Caco-2 (cell line): ENCODE measurements around the gene RAD51B. TPM values are rescaled to one million over a fixed set of nuclear protein-coding genes. Genes with fewer than 3 reads are reported as not detected.

Source experiments
- BruUV-seq: library from RNA; stranded (reverse); fragments of 400-500 nt; replicated peaks from 2 replicates; lab custom pipeline; 2021; lab: Mats Ljungman, UMichigan
- CTCF ChIA-PET: fragments of 300-600 bp; sonication (Branson Sonifier 250); formaldehyde crosslinking; loops from one replicate; lab custom pipeline; 2022; ENCODE audit warnings: antibody characterized with exemption; lab: Charles Lee
- POLR2A ChIA-PET: fragments of 300-600 bp; sonication (Branson Sonifier 250); formaldehyde crosslinking; loops from one replicate; lab custom pipeline; 2022; ENCODE audit warnings: antibody characterized with exemption; lab: Charles Lee
- DNase-seq, 2 experiments: peaks; one replicate each; pipeline versions ENCODE4 v3.0.0 to v3.0.0-alpha.2; 2020 to 2022
- H3K27me3 ChIP-seq: replicated peaks from 2 replicates; pipeline ENCODE4 v1.6.0; 2011; ENCODE audit warnings: low read length; ENCODE audit not compliant: control insufficient read depth, insufficient read depth
- H3K36me3 ChIP-seq: 2 replicates; pipeline ENCODE4 v1.5.1; 2011; ENCODE audit warnings: low read length; ENCODE audit not compliant: control insufficient read depth, insufficient read depth
- H3K4me1 ChIP-seq: fragments of 250-450 bp; sonication (Bioruptor Pico); 2 replicates; pipeline ENCODE4 v1.5.1; 2020; ENCODE audit warnings: mild to moderate bottlenecking
- H3K4me3 ChIP-seq: 2 replicates; pipeline ENCODE4 v1.5.1; 2011; ENCODE audit warnings: low read depth, mild to moderate bottlenecking, control low read depth, low read length
- H3K9me3 ChIP-seq: fragments of 250-450 bp; sonication (Bioruptor Pico); 2 replicates; pipeline ENCODE4 v1.5.1; 2020; ENCODE audit warnings: mild to moderate bottlenecking, moderate library complexity
- H3K27ac Mint-ChIP-seq: one replicate; pipeline ENCODE4 v1.8.0; 2022; ENCODE audit warnings: mixed read lengths; ENCODE audit not compliant: unreplicated experiment
- H3K27me3 Mint-ChIP-seq: one replicate; pipeline ENCODE4 v1.8.0; 2022; ENCODE audit warnings: mixed read lengths; ENCODE audit not compliant: insufficient read depth, unreplicated experiment
- H3K36me3 Mint-ChIP-seq: one replicate; pipeline ENCODE4 v1.8.0; 2022; ENCODE audit warnings: mild to moderate bottlenecking, mixed read lengths; ENCODE audit not compliant: insufficient read depth, unreplicated experiment
- H3K4me1 Mint-ChIP-seq: one replicate; pipeline ENCODE4 v1.8.0; 2022; ENCODE audit warnings: low read depth, mixed read lengths; ENCODE audit not compliant: unreplicated experiment
- H3K4me3 Mint-ChIP-seq: one replicate; pipeline ENCODE4 v1.8.0; 2022; ENCODE audit warnings: mild to moderate bottlenecking, moderate library complexity, mixed read lengths; ENCODE audit not compliant: unreplicated experiment
- H3K9me3 Mint-ChIP-seq: one replicate; pipeline ENCODE4 v1.8.0; 2022; ENCODE audit warnings: mixed read lengths; ENCODE audit not compliant: unreplicated experiment
- CTCF ChIP-seq, 2 experiments: fragments of 200-600 bp in 1 of 2; IDR thresholded peaks; 1 replicate in 1 of 2; 2 replicates in 1 of 2; pipeline versions ENCODE4 v1.5.1 to v1.8.0; 2011 to 2022; ENCODE audit warnings: antibody characterized with exemption in 1 of 2, control low read depth in 1 of 2, inconsistent platforms in 1 of 2, low read depth in 1 of 2, low read length in 1 of 2, mild to moderate bottlenecking in 1 of 2, moderate library complexity in 1 of 2; ENCODE audit not compliant: insufficient read depth in 1 of 2, severe bottlenecking in 1 of 2, unreplicated experiment in 1 of 2
- intact Hi-C: fragments of 100-400 bp; cut with micrococcal nuclease; formaldehyde crosslinking; loops from one replicate; pipeline ENCODE4 v1.10.0; 2022; ENCODE audit not compliant: unreplicated experiment
- total RNA-seq: library from RNA; stranded (reverse); gene quantifications from 2 replicates; pipeline ENCODE4 v1.2.3, GENCODE V29; 2022

The RAD51B gene
- total RNA-seq, 1 experiment from 2014 or later = 16.7 TPM

- H3K4me1 Mint-ChIP-seq = peaks cover 16% of the 10 kb centered on the region
- no peaks in the 10 kb centered on the region for H3K27me3 Mint-ChIP-seq
- Histone ChIP-seq H3K4me1 (peaks cover 38% of the 10 kb centered on the region), H3K36me3 (no peaks in the 10 kb centered on the region), H3K9me3 (no peaks in the 10 kb centered on the region), H3K27me3 (no peaks in the 10 kb centered on the region), H3K4me3 (no peak overlapping the region)
- no peaks in the 10 kb centered on the region for H3K36me3 Mint-ChIP-seq
- ChIA-PET CTCF (no interaction called here), POLR2A (no interaction called here)
- peak overlapping the region; percentile 51 for H3K27ac Mint-ChIP-seq
- intact Hi-C loops = no loop called here
- TF ChIP-seq CTCF (IDR thresholded peaks at IDR 0.05; ENCODE audit: insufficient read depth in 1 of 2, low read depth in 1 of 2, low read length in 1 of 2, severe bottlenecking in 1 of 2, unreplicated experiment in 1 of 2) = no peak
- peaks cover 9% of the 10 kb centered on the region for H3K9me3 Mint-ChIP-seq
- DNase-seq = no peak
- no peak overlapping the region for H3K4me3 Mint-ChIP-seq
- no TSS peak for BruUV-seq
Measured at GRCh38 chr14:68139431-68140075, 320.0 kb downstream of the RAD51B start.

GRCh38 chr14:68140076-68140741 lies 320.6 kb downstream of the RAD51B start:
- intact Hi-C loops = no loop called here
- Mint-ChIP-seq H3K4me3 (no peak overlapping the region), H3K27ac (peak overlapping the region; percentile 51), H3K4me1 (peaks cover 20% of the 10 kb centered on the region), H3K27me3 (no peaks in the 10 kb centered on the region), H3K9me3 (peaks cover 9% of the 10 kb centered on the region), H3K36me3 (no peaks in the 10 kb centered on the region)
- peak; percentile 44 for DNase-seq
- ChIA-PET POLR2A (no interaction called here), CTCF (no interaction called here)
- no peak overlapping the region for H3K4me3 ChIP-seq
- no peak for TF ChIP-seq CTCF (IDR thresholded peaks at IDR 0.05; ENCODE audit: insufficient read depth in 1 of 2, low read depth in 1 of 2, low read length in 1 of 2, severe bottlenecking in 1 of 2, unreplicated experiment in 1 of 2)
- peaks cover 38% of the 10 kb centered on the region for H3K4me1 ChIP-seq
- no peaks in the 10 kb centered on the region for H3K27me3 ChIP-seq
- no peaks in the 10 kb centered on the region for H3K9me3 ChIP-seq
- no TSS peak for BruUV-seq
- H3K36me3 ChIP-seq = no peaks in the 10 kb centered on the region

GRCh38 chr14:68140806-68141205 lies 321.2 kb downstream of the RAD51B start:
- Mint-ChIP-seq H3K36me3 (no peaks in the 10 kb centered on the region), H3K4me1 (peaks cover 20% of the 10 kb centered on the region), H3K27ac (no peak overlapping the region), H3K4me3 (no peak overlapping the region), H3K9me3 (peaks cover 9% of the 10 kb centered on the region), H3K27me3 (no peaks in the 10 kb centered on the region)
- no peak for DNase-seq
- CTCF ChIA-PET = no interaction called here
- H3K27me3 ChIP-seq = no peaks in the 10 kb centered on the region
- no peaks in the 10 kb centered on the region for H3K36me3 ChIP-seq
- no peak for TF ChIP-seq CTCF (IDR thresholded peaks at IDR 0.05; ENCODE audit: insufficient read depth in 1 of 2, low read depth in 1 of 2, low read length in 1 of 2, severe bottlenecking in 1 of 2, unreplicated experiment in 1 of 2)
- H3K4me3 ChIP-seq = no peak overlapping the region
- no TSS peak for BruUV-seq
- POLR2A ChIA-PET = no interaction called here
- H3K9me3 ChIP-seq = no peaks in the 10 kb centered on the region
- intact Hi-C loops = no loop called here
- peaks cover 38% of the 10 kb centered on the region for H3K4me1 ChIP-seq
